ENCODE measurements around the gene QRICH2. TPM values are rescaled to one million over a fixed set of nuclear protein-coding genes. Genes with fewer than 3 reads are reported as not detected.
A peak's percentile ranks its signal among the peaks of the same experiment; 100 is the strongest.

Gene QRICH2, protein sequence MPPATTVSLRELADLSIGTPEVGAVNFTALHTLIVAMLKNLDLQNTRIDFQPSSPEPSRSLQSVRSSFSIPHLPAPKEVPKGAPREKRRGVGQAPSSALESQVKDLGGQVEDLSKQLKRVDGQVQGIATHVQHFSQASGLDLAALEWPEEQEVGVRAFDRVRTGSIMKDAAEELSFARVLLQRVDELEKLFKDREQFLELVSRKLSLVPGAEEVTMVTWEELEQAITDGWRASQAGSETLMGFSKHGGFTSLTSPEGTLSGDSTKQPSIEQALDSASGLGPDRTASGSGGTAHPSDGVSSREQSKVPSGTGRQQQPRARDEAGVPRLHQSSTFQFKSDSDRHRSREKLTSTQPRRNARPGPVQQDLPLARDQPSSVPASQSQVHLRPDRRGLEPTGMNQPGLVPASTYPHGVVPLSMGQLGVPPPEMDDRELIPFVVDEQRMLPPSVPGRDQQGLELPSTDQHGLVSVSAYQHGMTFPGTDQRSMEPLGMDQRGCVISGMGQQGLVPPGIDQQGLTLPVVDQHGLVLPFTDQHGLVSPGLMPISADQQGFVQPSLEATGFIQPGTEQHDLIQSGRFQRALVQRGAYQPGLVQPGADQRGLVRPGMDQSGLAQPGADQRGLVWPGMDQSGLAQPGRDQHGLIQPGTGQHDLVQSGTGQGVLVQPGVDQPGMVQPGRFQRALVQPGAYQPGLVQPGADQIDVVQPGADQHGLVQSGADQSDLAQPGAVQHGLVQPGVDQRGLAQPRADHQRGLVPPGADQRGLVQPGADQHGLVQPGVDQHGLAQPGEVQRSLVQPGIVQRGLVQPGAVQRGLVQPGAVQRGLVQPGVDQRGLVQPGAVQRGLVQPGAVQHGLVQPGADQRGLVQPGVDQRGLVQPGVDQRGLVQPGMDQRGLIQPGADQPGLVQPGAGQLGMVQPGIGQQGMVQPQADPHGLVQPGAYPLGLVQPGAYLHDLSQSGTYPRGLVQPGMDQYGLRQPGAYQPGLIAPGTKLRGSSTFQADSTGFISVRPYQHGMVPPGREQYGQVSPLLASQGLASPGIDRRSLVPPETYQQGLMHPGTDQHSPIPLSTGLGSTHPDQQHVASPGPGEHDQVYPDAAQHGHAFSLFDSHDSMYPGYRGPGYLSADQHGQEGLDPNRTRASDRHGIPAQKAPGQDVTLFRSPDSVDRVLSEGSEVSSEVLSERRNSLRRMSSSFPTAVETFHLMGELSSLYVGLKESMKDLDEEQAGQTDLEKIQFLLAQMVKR (N-terminal part only)
- total RNA-seq, result 2.9 and 3.6 TPM in 2 replicates

DNA sequence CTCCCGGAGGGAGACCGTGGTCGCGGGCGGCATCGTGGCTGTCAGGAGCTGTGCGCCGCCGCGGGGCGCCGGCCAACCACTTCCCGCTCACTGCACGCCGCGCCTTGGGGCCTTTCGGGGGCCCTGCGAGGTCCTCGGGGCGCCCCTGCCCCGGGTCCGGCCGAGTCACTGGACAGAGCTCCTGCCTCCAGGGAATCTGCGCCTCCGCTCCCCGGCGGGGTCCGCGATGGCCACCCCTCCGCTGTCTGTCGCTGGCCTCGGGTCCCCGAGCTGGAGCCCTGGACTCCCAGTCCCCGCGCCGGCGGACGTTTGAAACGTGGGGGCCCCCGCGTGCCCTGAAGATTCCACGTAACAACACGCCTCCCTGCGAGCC is at the start of gene QRICH2:
Gene QRICH2, minus strand, starts transcription at position 311 of the 373 bp plus-strand sequence. Its CDS starts 278 bp downstream, at position 33.
- H2AFZ ChIP-seq (ENCODE audit: low read length), result no peak within 1 kb of the TSS
- no peak within 1 kb of the TSS for H3K4me2 ChIP-seq (ENCODE audit: insufficient read depth, low read length)
- no peaks in the 10 kb centered on the region for H3K9me3 ChIP-seq (ENCODE audit: low read depth, low read length)
- H3K4me3 ChIP-seq (ENCODE audit: insufficient read depth, low read length), result no peak within 1 kb of the TSS
- no peak for DNase-seq (ENCODE audit: insufficient read length, low spot score, missing footprints)
- H4K20me1 ChIP-seq (ENCODE audit: insufficient read depth, low read length), result no peaks in the 10 kb centered on the region
- no peaks in the 10 kb centered on the region for H3K4me1 ChIP-seq (ENCODE audit: insufficient read depth, low read length)
- H3K79me2 ChIP-seq (ENCODE audit: insufficient read depth, low read length), result no peaks in the 10 kb centered on the region
- TF ChIP-seq, protein P1, sequence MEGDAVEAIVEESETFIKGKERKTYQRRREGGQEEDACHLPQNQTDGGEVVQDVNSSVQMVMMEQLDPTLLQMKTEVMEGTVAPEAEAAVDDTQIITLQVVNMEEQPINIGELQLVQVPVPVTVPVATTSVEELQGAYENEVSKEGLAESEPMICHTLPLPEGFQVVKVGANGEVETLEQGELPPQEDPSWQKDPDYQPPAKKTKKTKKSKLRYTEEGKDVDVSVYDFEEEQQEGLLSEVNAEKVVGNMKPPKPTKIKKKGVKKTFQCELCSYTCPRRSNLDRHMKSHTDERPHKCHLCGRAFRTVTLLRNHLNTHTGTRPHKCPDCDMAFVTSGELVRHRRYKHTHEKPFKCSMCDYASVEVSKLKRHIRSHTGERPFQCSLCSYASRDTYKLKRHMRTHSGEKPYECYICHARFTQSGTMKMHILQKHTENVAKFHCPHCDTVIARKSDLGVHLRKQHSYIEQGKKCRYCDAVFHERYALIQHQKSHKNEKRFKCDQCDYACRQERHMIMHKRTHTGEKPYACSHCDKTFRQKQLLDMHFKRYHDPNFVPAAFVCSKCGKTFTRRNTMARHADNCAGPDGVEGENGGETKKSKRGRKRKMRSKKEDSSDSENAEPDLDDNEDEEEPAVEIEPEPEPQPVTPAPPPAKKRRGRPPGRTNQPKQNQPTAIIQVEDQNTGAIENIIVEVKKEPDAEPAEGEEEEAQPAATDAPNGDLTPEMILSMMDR (IDR thresholded peaks at IDR 0.05; ENCODE audit: extremely low read depth, low read depth, low read length), result no peak
- peaks cover 20% of the 10 kb centered on the region for H3K36me3 ChIP-seq (ENCODE audit: insufficient read depth, low read length)
- H3K27ac ChIP-seq (ENCODE audit: low read depth, low read length), result no peak within 1 kb of the TSS
- H3K27me3 ChIP-seq (ENCODE audit: insufficient read depth, low read length), result no peaks in the 10 kb centered on the region

DNA sequence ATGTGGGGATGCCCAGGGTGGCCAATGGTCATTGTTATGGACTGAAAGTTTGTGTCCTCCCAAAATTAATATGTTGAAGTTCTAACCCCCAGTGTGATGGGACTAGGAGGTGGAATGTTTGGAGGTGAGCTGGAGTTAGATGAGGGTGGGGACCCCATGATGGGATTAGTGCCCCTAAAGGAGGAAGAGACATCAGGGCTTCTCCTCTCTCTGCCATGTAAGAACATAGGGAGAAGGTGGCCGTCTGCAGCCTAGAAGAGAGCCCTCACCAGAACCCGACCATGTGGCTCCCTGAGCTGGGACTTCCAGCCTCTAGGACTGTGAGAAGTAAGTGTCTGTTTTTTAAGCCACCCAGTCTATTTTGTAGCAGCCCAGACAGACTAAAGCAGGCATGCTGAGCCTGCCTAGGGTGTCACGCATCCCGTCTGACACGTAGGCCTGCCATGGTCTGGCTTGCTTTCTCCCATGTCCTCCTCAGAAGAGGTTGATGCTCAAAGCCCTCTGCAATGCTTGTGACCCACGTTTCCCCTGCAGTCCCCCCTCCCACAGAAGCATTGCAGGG is 49.6 kb upstream of the QRICH2 start:
- Histone ChIP-seq H3K36me3 (ENCODE audit: insufficient read depth, low read length) (no peaks in the 10 kb centered on the region), H3K4me1 (ENCODE audit: insufficient read depth, low read length) (peaks cover 21% of the 10 kb centered on the region), H4K20me1 (ENCODE audit: insufficient read depth, low read length) (no peaks in the 10 kb centered on the region), H3K4me2 (ENCODE audit: insufficient read depth, low read length) (no peak overlapping the region), H3K27ac (ENCODE audit: low read depth, low read length) (no peak overlapping the region), H3K9me3 (ENCODE audit: low read depth, low read length) (no peaks in the 10 kb centered on the region), H3K79me2 (ENCODE audit: insufficient read depth, low read length) (peaks cover 8% of the 10 kb centered on the region), H3K27me3 (ENCODE audit: insufficient read depth, low read length) (no peaks in the 10 kb centered on the region), H2AFZ (ENCODE audit: low read length) (no peak overlapping the region), H3K4me3 (ENCODE audit: insufficient read depth, low read length) (no peak overlapping the region)
- TF ChIP-seq, protein P1 (IDR thresholded peaks at IDR 0.05; ENCODE audit: extremely low read depth, low read depth, low read length), result no peak
- no peak for DNase-seq (ENCODE audit: insufficient read length, low spot score, missing footprints)

DNA sequence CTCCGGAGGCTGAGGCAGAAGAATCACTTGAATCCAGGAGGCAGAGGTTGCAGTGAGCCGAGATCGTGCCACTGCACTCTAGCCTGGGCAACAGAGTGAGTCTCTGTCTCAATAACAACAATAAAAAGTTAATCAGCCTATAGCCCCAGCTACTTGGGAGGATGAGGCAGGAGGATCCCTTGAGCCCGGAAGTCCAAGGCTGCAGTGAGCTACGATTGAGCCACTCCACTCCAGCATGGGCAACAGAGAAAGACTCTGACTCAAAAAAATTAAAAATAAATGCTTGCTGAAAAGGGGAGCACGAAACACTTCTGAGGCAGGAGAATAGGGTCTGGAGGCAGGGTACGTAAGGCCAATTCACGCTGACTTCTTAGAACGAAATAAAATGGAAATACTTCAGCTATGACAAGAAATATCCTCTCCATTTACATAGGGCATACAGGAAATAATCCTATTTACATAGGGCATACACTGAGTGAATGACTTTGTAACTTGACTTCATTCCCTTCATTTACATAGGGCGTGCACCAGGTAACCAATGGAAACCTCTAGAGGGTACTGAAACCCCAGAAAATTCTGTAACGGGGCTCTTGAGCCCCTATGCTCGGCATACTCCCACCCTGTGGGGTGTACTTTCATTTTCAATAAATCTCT is 48.9 kb upstream of the QRICH2 start:
- H3K9me3 ChIP-seq (ENCODE audit: low read depth, low read length), result no peaks in the 10 kb centered on the region
- H3K4me1 ChIP-seq (ENCODE audit: insufficient read depth, low read length), result peaks cover 23% of the 10 kb centered on the region
- no peak overlapping the region for H3K27ac ChIP-seq (ENCODE audit: low read depth, low read length)
- peak overlapping the region; percentile 50 for H3K4me2 ChIP-seq (ENCODE audit: insufficient read depth, low read length)
- no peaks in the 10 kb centered on the region for H4K20me1 ChIP-seq (ENCODE audit: insufficient read depth, low read length)
- no peak overlapping the region for H3K4me3 ChIP-seq (ENCODE audit: insufficient read depth, low read length)
- H3K79me2 ChIP-seq (ENCODE audit: insufficient read depth, low read length), result peaks cover 13% of the 10 kb centered on the region
- no peaks in the 10 kb centered on the region for H3K27me3 ChIP-seq (ENCODE audit: insufficient read depth, low read length)
- TF ChIP-seq, protein P1 (IDR thresholded peaks at IDR 0.05; ENCODE audit: extremely low read depth, low read depth, low read length), result no peak
- peak overlapping the region; percentile 59 for H2AFZ ChIP-seq (ENCODE audit: low read length)
- no peak for DNase-seq (ENCODE audit: insufficient read length, low spot score, missing footprints)
- H3K36me3 ChIP-seq (ENCODE audit: insufficient read depth, low read length), result no peaks in the 10 kb centered on the region
